ENCODE results near the gene GAS7. TPM values are rescaled to one million over a fixed set of nuclear protein-coding genes. Genes with fewer than 3 reads are reported as not detected.

Gene GAS7
- total and polyA plus RNA-seq, 2 of the 13 experiments (the other 11 are each of a cell fraction or from before 2014, with no cell fraction given) = 1.0 to 5.2 TPM

DNA sequence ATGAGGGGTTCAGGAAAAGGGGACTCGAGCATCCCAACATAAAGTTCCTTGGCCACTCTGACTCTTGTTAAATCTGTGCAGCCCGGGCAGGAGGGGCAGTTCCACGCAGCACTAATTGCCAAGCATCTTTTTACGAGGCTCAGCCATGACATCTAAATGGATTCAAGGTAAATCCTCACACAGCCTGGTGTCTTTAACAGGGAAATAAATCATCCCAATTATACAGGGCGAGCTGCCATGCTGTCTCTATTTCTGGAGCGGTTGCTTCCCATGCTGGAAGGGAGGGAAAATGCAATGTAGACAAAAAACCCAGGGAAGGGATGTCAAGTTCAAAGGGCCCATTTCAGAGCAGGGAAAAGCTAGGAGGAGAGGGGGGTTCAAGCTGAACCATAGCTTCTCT lies 110.0 kb downstream of the GAS7 start (continued):
- TF ChIP-seq ZNF546 (CRISPR knock-in tag; conservative IDR thresholded peaks at IDR 0.05) = no peak
- no peak for TF ChIP-seq FOXK1 (CRISPR knock-in tag; IDR thresholded peaks at IDR 0.05; ENCODE audit: borderline replicate concordance, low read depth)
- no peak for TF ChIP-seq ZNF782 (CRISPR knock-in tag; IDR thresholded peaks at IDR 0.05; ENCODE audit: borderline replicate concordance)
- TF ChIP-seq RBM39 (IDR thresholded peaks at IDR 0.05; ENCODE audit: low read depth, low read length, poor library complexity, severe bottlenecking) = no peak
- no peak for TF ChIP-seq SPEN (CRISPR knock-in tag; IDR thresholded peaks at IDR 0.05; ENCODE audit: low read depth)
- TF ChIP-seq BCL6 (CRISPR knock-in tag; IDR thresholded peaks at IDR 0.05) = no peak

DNA sequence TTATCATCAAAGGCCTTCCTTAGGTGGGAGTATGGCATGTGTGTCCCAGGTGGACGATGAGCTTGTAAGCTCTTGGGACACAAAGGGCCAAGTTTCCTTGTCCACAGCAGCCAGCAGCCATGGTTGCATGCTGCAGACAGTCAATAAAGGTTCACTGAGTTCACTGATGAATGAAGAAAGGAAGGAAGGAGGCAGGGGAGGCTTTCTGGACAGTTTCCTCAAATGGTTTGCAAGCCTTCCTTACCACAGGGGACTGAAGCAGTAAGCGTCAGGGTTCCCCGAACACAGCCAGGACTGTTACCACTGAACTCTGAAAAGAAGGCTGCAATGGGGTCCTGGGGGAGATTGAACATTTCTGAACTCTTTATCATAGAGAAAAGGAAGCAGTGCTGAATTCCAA lies 111.1 kb downstream of the GAS7 start:
- ChIA-PET POLR2A (no interaction called here), CTCF (ENCODE audit: low intra/inter-chr PET ratio, low total read pairs) (no interaction called here)
- in situ Hi-C loops (cut with HindIII; ENCODE audit: extremely low pct_ligation_motif_present, low pct_unique_long_range_greater_than_20kb) (no loop called here), intact Hi-C loops (cut with micrococcal nuclease; ENCODE audit: unreplicated experiment) (no loop called here)
- H3K4me2 ChIP-seq (ENCODE audit: low read depth, low read length) = no peak overlapping the region
- H3K79me2 ChIP-seq (ENCODE audit: insufficient read depth, low read length) = no peaks in the 10 kb centered on the region
- FAIRE-seq (no peak), DNase-seq (ENCODE audit: low spot score) (no peak), ATAC-seq (no peak)
- no peaks in the 10 kb centered on the region for H4K20me1 ChIP-seq (ENCODE audit: insufficient read depth, low read length)
- H3K9ac ChIP-seq (ENCODE audit: insufficient read depth, low read depth, low read length) = no peak overlapping the region
- peaks cover 6 to 26% of the 10 kb centered on the region in 2 experiments; a peak in 4 of 5 replicates for H3K27me3 ChIP-seq (ENCODE audit: control insufficient read depth in 1 of 2, insufficient read depth in 2 of 2, low read length in 2 of 2)
- H2AFZ ChIP-seq (ENCODE audit: low read length) = no peak overlapping the region
- H3K9me3 ChIP-seq (ENCODE audit: low read length) = peaks cover 9% of the 10 kb centered on the region; the same call in 1 of the 2 replicates
- no peaks in the 10 kb centered on the region for H3K4me1 ChIP-seq (ENCODE audit: insufficient read depth, low read length)
- 67% methylated on average over 3 of the region's 3 CpGs for WGBS (ENCODE audit: low lambda C conversion rate)
- no TSS peak for BruUV-seq (replicated peaks)
- no peaks in the 10 kb centered on the region for H3K36me3 ChIP-seq (replicated peaks in 1 of 2; ENCODE audit: control insufficient read depth in 1 of 2, insufficient read depth in 2 of 2, low read length in 2 of 2)
- H3K4me3 ChIP-seq (replicated peaks in 1 of 3; ENCODE audit: insufficient read depth in 1 of 3, low read depth in 2 of 3, low read length in 3 of 3) = no peak overlapping the region
- no peak overlapping the region for H3K27ac ChIP-seq (ENCODE audit: extremely low read length, insufficient read depth, low read length)
- TF ChIP-seq, protein P1, sequence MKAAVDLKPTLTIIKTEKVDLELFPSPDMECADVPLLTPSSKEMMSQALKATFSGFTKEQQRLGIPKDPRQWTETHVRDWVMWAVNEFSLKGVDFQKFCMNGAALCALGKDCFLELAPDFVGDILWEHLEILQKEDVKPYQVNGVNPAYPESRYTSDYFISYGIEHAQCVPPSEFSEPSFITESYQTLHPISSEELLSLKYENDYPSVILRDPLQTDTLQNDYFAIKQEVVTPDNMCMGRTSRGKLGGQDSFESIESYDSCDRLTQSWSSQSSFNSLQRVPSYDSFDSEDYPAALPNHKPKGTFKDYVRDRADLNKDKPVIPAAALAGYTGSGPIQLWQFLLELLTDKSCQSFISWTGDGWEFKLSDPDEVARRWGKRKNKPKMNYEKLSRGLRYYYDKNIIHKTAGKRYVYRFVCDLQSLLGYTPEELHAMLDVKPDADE (CRISPR knock-in tag; IDR thresholded peaks at IDR 0.05) = no peak
- TF ChIP-seq TBP (CRISPR knock-in tag; IDR thresholded peaks at IDR 0.05) = no peak
- no peak for TF ChIP-seq MYC (CRISPR knock-in tag; IDR thresholded peaks at IDR 0.05; ENCODE audit: borderline replicate concordance)
